NCI-H187 (cell line): Measurements from ENCODE around the gene CD248.
"Not testable (repeated sequence)": the region's sequence is repeated elsewhere in the genome, so short reads cannot be mapped to it uniquely, and the experiment has no call there.

Source experiments
- DNase-seq, 2 experiments: peaks; one replicate each; lab custom pipeline; 2025; lab: John Stamatoyannopoulos, UW

CD248 gene

GRCh38 chr11:66288671-66289547 is 27.9 kb downstream of the CD248 start, which contains the start of gene YIF1A:
TSS of gene YIF1A (minus strand) at chr11:66289143. CDS start at chr11:66288985, 158 bp downstream.
- peak; percentile 91 to 97 for DNase-seq

GRCh38 chr11:66287889-66288670 is 28.8 kb downstream of the CD248 start:
- no peak for DNase-seq

- no peak for DNase-seq
These were observed 29.5 kb downstream of the CD248 start for GRCh38 chr11:66287211-66287888.

- DNase-seq = no peak
These were observed 30.1 kb downstream of the CD248 start for GRCh38 chr11:66286699-66287098.

- DNase-seq = no peak
These were observed 31.4 kb downstream of the CD248 start for GRCh38 chr11:66285250-66285947.

- no peak for DNase-seq
These were observed 32.2 kb downstream of the CD248 start for GRCh38 chr11:66284526-66285078.

GRCh38 chr11:66283461-66284105 is 33.3 kb downstream of the CD248 start:
- DNase-seq = no peak

- DNase-seq = peak; percentile 88 to 97
These were observed 34.1 kb downstream of the CD248 start for GRCh38 chr11:66282468-66283455.

- DNase-seq = peak in 1 of 2 experiments; percentile 60
These were observed 34.9 kb downstream of the CD248 start for GRCh38 chr11:66281776-66282467.

- DNase-seq = no peak
These were observed 35.8 kb downstream of the CD248 start for GRCh38 chr11:66281001-66281400.

GRCh38 chr11:66280428-66280827 is 36.4 kb downstream of the CD248 start:
- DNase-seq = no peak

- no peak for DNase-seq
These were observed 37.6 kb downstream of the CD248 start for GRCh38 chr11:66279092-66279734.

- no peak for DNase-seq
These were observed 38.3 kb downstream of the CD248 start for GRCh38 chr11:66278363-66279091.

GRCh38 chr11:66277471-66278362 is 39.1 kb downstream of the CD248 start, which contains the start of gene CNIH2:
TSS of gene CNIH2 (plus strand) at chr11:66278175. CDS start at chr11:66278457, 282 bp downstream.
- peak in 1 of 2 experiments; percentile 43 for DNase-seq

GRCh38 chr11:66277064-66277463 is 39.8 kb downstream of the CD248 start:
- DNase-seq = not testable (repeated sequence)

GRCh38 chr11:66276619-66277018 is 40.2 kb downstream of the CD248 start:
- not testable (repeated sequence) for DNase-seq
